Prostate gland (tissue), 2 donors: ENCODE results near the gene CIROP.

ENCODE experiments used
- CTCF ChIP-seq, 4 experiments: fragments of 200-600 bp in 2 of 4; fragments of 450-650 bp in 2 of 4; sonication (generic) in 2 of 4; IDR thresholded peaks; 1 replicate in 3 of 4; 2 replicates in 1 of 4; pipeline ENCODE4 v1.5.1; 2016 to 2019; ENCODE audit warnings: antibody characterized with exemption in 4 of 4, mild to moderate bottlenecking in 2 of 4, moderate library complexity in 2 of 4
- POLR2A ChIP-seq: fragments of 450-650 bp; IDR thresholded peaks from one replicate; pipeline ENCODE4 v1.6.1; 2016; ENCODE audit warnings: antibody characterized with exemption, mild to moderate bottlenecking
- POLR2AphosphoS5 ChIP-seq: sonication (generic); formaldehyde crosslinking; IDR thresholded peaks from one replicate; pipeline ENCODE4 v1.6.1; 2017; ENCODE audit warnings: antibody characterized with exemption

DNA sequence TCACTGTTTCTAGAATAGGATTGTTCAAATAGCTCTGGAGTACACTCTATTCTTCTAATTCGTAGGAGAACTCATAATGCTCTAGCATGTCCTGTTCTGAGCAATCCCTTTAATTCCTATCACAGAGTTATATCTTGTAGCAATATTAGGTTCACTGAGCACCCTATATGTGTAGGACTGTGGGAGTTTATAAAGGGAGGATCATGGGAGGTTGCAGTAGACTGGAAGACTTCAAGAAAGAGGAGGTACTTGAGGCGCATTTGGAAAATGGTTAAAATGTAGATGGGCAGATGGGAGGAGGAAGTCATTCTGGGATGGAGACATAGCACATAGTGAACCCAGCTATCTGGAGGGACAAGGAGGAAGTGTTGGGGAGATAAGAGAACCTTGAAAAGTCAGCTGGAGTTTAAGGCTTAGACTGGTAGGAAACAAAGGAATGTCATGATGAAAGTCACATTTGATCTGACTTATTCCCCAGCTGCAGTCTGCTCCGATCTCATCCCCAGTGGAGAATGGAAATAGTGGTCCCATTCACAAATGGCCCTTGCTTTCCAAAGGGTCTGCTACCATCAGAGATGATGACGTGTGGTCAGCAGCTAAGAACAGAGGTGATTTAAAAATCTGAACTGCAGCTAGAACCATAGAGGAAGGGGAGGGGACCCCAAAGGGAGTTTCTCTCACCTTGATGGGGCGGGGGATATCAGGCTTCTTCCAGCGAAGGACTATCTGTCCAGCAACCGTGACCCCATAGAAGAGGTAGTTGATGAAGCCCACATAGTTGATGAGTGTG is 24.4 kb upstream of the CIROP start:
- TF ChIP-seq POLR2A, result no peak
- TF ChIP-seq CTCF (IDR thresholded peaks at IDR 0.05), result no peak
- TF ChIP-seq POLR2AphosphoS5, result no peak
